ENCODE measurements around the gene SLC30A1.
"Not testable (repeated sequence)": the region's sequence is repeated elsewhere in the genome, so short reads cannot be mapped to it uniquely, and the experiment has no call there.

The SLC30A1 gene

GRCh38 chr1:211578640-211579439 lies at the start of gene SLC30A1:
Gene SLC30A1, minus strand, starts transcription at chr1:211579161. Its CDS starts 549 bp downstream, at chr1:211578612.
- H3K27ac ChIP-seq: peak within 1 kb of the TSS; percentile 88
- no peak for TF ChIP-seq CTCF (conservative IDR thresholded peaks at IDR 0.05)

GRCh38 chr1:211628417-211628816 lies 49.5 kb upstream of the SLC30A1 start:
- no peak overlapping the region for H3K27ac ChIP-seq
- no peak for TF ChIP-seq CTCF (conservative IDR thresholded peaks at IDR 0.05)

- TF ChIP-seq CTCF (conservative IDR thresholded peaks at IDR 0.05): no peak
- H3K27ac ChIP-seq: no peak overlapping the region
Observed at GRCh38 chr1:211627259-211627658, 48.3 kb upstream of the SLC30A1 start.

GRCh38 chr1:211625866-211626265 lies 46.9 kb upstream of the SLC30A1 start:
- not testable (repeated sequence) for H3K27ac ChIP-seq

GRCh38 chr1:211625040-211625439 lies 46.1 kb upstream of the SLC30A1 start:
- TF ChIP-seq CTCF (conservative IDR thresholded peaks at IDR 0.05): 0 out of 2 replicates have a peak, but pooled peaks have one; percentile 23
- no peak overlapping the region for H3K27ac ChIP-seq

GRCh38 chr1:211623515-211623914 lies 44.6 kb upstream of the SLC30A1 start:
- peak overlapping the region; percentile 58 for H3K27ac ChIP-seq
- TF ChIP-seq CTCF (conservative IDR thresholded peaks at IDR 0.05): no peak

GRCh38 chr1:211621447-211622198 lies 42.7 kb upstream of the SLC30A1 start:
- TF ChIP-seq CTCF (conservative IDR thresholded peaks at IDR 0.05): no peak
- no peak overlapping the region for H3K27ac ChIP-seq

- no peak for TF ChIP-seq CTCF (conservative IDR thresholded peaks at IDR 0.05)
- H3K27ac ChIP-seq: no peak overlapping the region
Observed at GRCh38 chr1:211620097-211620496, 41.1 kb upstream of the SLC30A1 start.
